Lower leg skin (tissue), 3 donors: ENCODE results near the gene ACIN1.

Experiments used
- CTCF ChIP-seq, 3 donors: fragments of 450-650 bp; IDR thresholded peaks; one replicate each; pipeline ENCODE4 v1.5.1; 2016; ENCODE audit warnings: antibody characterized with exemption in 3 of 3, mild to moderate bottlenecking in 3 of 3, moderate library complexity in 2 of 3
- POLR2A ChIP-seq, 2 donors: fragments of 450-650 bp; IDR thresholded peaks; one replicate each; pipeline ENCODE4 v1.6.1; 2016 to 2017; ENCODE audit warnings: antibody characterized with exemption in 2 of 2, mild to moderate bottlenecking in 1 of 2, moderate library complexity in 1 of 2

- TF ChIP-seq CTCF (IDR thresholded peaks at IDR 0.05) (no peak), POLR2A (IDR thresholded peaks at IDR 0.05) (no peak)
Measured at GRCh38 chr14:23130871-23131270, 35.9 kb upstream of the ACIN1 start.
